H1 (cell line): ENCODE results near the gene ACADVL.

Source experiments
- ASH2L ChIP-seq: fragments of 200-600, 300-600 bp; sonication (generic); IDR thresholded peaks from one replicate; pipeline ENCODE4 v1.7.1; 2017; ENCODE audit warnings: low read length
- EZH2 ChIP-seq: fragments of 200-600 bp; sonication (generic); IDR thresholded peaks from 2 replicates; pipeline ENCODE4 v1.7.1; 2012; ENCODE audit warnings: low read depth, mild to moderate bottlenecking, moderate library complexity, low read length, inconsistent platforms; ENCODE audit not compliant: severe bottlenecking
- TCF12 ChIP-seq: IDR thresholded peaks from 2 replicates; pipeline ENCODE4 v1.6.1; 2011; ENCODE audit warnings: low read depth, mild to moderate bottlenecking, low read length
- TF ChIP-seq, protein P1 (sequence below), 3 experiments: IDR thresholded peaks; 1 replicate in 2 of 3; 2 replicates in 1 of 3; pipeline versions ENCODE4 v1.5.1 to v1.6.1; 2011; ENCODE audit warnings: low read length in 3 of 3, mild to moderate bottlenecking in 3 of 3, inconsistent platforms in 2 of 3, low read depth in 1 of 3, moderate library complexity in 1 of 3; ENCODE audit not compliant: insufficient read depth in 1 of 3; ENCODE audit errors: control extremely low read depth in 1 of 3

DNA sequence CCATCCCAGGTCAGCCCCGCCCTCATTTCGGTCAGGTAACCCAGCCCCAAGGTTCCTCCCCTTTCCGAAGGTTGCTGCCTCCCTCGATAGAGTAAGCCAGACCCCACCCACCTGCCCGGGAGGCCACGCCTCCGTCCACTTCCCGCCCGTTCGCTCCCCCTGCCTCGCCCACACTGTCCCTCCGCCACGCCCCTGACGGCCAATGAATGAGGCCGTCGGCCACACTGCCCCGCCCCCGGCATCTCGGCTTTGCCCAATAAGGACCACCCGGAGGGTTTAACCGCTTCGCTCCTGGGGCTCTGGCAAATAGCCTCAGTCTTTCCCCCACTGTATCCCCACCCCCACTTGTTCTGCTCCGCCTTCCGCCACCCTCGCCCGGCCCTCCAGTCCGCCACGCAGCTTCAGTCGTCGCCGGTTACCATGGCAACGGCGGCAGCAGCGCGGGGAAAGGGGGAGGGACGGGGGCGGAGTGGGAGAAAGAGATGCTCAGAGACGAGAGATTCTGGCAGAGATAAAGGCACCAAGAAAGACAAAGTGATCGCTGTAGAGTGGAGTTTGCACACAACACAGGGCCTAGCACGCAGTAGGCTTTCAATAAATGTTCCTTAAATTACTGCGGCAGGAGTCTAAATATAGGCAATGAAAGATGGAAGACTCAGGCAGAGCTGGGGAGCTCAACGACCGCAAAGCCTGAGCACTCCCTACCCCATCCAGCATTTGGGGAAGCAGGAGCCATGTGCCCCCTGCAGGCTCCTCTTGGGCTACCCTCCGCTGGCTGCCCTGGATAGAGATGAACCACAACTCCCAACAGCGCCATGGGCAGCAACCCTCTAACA lies 5.2 kb upstream of the ACADVL start:
- TF ChIP-seq EZH2 (no peak), ASH2L (peak; percentile 24), TCF12 (no peak)
- TF ChIP-seq, protein P1, sequence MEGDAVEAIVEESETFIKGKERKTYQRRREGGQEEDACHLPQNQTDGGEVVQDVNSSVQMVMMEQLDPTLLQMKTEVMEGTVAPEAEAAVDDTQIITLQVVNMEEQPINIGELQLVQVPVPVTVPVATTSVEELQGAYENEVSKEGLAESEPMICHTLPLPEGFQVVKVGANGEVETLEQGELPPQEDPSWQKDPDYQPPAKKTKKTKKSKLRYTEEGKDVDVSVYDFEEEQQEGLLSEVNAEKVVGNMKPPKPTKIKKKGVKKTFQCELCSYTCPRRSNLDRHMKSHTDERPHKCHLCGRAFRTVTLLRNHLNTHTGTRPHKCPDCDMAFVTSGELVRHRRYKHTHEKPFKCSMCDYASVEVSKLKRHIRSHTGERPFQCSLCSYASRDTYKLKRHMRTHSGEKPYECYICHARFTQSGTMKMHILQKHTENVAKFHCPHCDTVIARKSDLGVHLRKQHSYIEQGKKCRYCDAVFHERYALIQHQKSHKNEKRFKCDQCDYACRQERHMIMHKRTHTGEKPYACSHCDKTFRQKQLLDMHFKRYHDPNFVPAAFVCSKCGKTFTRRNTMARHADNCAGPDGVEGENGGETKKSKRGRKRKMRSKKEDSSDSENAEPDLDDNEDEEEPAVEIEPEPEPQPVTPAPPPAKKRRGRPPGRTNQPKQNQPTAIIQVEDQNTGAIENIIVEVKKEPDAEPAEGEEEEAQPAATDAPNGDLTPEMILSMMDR (IDR thresholded peaks at IDR 0.05; ENCODE audit: control extremely low read depth in 1 of 3, insufficient read depth in 1 of 3, low read depth in 1 of 3, low read length in 3 of 3) = peak; percentile 32 to 76 (median 63)
